ENCODE measurements around the gene RNF224.

The RNF224 gene

DNA sequence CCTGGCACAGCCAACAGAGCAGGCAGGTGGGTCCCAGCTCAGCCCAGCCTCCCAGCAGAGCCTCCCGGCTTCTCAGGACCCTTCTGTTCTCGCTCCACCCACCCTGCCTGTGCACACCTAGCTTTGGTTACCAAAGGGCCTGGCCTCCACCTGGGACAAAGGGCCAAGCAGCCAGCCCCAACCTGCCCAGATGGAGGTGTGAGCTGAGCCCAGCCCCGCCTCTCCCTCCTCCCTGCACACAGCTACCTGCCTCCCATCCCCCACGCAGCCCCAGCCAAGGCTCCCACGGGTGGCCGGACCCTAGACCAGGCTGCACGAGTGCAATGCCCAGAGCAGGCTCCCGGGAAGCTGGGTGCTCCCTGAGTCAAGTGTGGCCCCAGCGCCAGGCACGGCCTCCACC, 32.4 kb upstream of the RNF224 start:
- H3K4me1 ChIP-seq: peaks cover 6% of the 10 kb centered on the region
- no peak overlapping the region for H3K4me3 ChIP-seq (ENCODE audit: low read depth, low read length)
- H3K9me3 ChIP-seq: no peaks in the 10 kb centered on the region
- DNase-seq: no peak
- H3K27me3 ChIP-seq: no peaks in the 10 kb centered on the region
- TF ChIP-seq, protein P1, sequence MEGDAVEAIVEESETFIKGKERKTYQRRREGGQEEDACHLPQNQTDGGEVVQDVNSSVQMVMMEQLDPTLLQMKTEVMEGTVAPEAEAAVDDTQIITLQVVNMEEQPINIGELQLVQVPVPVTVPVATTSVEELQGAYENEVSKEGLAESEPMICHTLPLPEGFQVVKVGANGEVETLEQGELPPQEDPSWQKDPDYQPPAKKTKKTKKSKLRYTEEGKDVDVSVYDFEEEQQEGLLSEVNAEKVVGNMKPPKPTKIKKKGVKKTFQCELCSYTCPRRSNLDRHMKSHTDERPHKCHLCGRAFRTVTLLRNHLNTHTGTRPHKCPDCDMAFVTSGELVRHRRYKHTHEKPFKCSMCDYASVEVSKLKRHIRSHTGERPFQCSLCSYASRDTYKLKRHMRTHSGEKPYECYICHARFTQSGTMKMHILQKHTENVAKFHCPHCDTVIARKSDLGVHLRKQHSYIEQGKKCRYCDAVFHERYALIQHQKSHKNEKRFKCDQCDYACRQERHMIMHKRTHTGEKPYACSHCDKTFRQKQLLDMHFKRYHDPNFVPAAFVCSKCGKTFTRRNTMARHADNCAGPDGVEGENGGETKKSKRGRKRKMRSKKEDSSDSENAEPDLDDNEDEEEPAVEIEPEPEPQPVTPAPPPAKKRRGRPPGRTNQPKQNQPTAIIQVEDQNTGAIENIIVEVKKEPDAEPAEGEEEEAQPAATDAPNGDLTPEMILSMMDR (IDR thresholded peaks at IDR 0.05; ENCODE audit: low read depth, low read length): no peak
- peaks cover 4% of the 10 kb centered on the region; the same call in 1 of the 2 replicates for H3K36me3 ChIP-seq

DNA sequence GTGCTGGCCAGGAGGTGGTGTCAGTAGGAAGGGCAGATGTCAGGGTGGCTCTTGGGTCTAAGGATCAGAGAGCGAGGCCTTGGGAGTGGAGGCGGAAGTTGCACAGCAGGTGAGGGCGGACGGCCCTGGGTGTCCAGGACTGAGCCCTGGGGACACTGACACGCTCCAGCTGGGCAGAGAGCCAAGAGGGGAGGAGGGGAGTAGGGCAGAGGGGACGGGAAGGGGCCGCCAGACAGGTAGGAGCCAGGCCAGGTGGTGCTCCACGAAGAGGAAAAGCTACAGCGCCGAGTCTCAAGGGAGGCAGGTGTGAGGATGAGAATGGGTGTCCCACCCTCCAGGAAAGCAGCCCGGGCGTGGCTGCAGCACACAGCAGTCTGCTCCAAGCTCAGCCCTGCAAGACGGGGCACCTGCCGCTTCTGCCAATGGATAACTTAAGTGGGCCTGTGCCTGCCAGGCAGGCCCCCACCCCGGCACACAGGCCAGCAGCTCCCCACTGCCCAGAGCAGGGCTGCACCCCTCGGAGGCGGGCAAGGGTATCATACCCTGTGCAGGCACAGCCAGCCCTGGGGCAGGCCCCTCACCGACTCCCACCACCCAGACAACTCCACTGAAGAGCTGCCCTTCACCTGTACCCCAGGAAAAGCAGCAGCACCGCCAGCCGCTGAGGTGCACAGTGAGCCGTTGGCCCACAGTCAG, 31.6 kb upstream of the RNF224 start:
- DNase-seq: no peak
- no peak overlapping the region for H3K4me3 ChIP-seq (ENCODE audit: low read depth, low read length)
- TF ChIP-seq, protein P1 (IDR thresholded peaks at IDR 0.05; ENCODE audit: low read depth, low read length): no peak
- H3K9me3 ChIP-seq: no peaks in the 10 kb centered on the region
- peaks cover 6% of the 10 kb centered on the region for H3K4me1 ChIP-seq
- no peaks in the 10 kb centered on the region for H3K27me3 ChIP-seq
- peaks cover 4% of the 10 kb centered on the region; the same call in 1 of the 2 replicates for H3K36me3 ChIP-seq

DNA sequence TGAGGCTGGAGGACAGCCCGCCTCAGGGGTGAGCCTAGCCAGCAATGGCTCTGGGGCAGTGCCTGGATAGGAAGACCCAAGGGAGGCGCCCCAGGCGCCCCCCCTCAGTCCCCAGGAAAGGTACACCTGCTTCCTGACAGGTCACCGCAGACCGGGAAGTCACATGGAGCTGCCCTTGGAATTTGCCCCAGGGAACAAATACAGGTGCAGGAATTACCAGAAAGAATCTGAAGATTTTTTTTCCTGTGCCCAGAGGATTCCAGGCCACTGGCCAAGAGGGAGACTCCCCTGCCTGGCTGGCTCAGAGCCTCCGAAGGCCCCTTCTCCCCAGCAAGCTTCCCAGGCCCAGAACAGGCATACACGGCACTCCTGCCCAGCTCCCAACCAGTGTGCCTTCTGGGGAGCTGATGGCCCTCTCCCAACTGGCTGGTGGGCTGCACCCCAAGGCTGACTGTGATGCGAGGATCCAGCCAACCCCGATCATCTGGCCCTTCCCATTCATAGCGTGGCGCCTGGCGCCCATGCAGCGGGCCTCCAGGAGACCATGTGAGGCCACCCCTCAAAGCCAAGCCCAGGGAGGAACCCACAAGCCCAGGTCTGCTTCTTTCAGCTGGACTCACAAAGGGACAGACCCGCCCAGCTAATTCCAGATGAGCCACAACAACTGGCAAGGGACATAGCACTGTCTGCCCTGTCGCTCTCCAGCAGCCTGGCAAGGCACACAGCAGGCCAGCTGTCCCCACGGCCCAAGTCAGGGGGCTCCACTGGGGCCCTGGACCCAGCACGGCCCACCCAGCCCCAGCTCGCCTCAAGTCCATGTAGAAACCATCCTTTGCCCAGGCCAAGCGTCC, 29.0 kb upstream of the RNF224 start:
- Histone ChIP-seq H3K4me1 (peaks cover 12% of the 10 kb centered on the region), H3K9me3 (no peaks in the 10 kb centered on the region), H3K36me3 (no peaks in the 10 kb centered on the region; the same call in 1 of the 2 replicates), H3K4me3 (ENCODE audit: low read depth, low read length) (no peak overlapping the region), H3K27me3 (no peaks in the 10 kb centered on the region)
- no peak for DNase-seq
- TF ChIP-seq, protein P1 (IDR thresholded peaks at IDR 0.05; ENCODE audit: low read depth, low read length): no peak

DNA sequence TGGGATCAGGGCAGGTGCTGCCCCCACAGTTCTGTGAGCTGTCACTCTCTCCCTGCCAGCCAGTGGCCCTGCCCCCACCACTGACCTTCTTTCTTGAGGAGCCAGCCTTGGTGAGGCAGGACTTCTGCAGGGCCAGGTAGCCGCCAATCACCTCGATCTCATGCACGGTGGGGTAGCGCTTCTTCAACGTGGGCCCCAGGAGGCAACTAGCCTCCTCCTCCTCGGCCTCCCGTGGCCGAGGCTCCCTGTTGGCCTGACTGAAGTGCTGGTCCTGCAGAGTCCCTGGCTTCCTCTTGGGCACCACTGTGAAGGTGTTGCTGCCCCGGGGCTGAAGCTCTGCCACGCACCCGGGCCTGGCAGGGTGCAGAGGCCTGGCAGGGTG, 28.4 kb upstream of the RNF224 start:
- H3K36me3 ChIP-seq: no peaks in the 10 kb centered on the region; the same call in 1 of the 2 replicates
- no peak overlapping the region for H3K4me3 ChIP-seq (ENCODE audit: low read depth, low read length)
- no peak for DNase-seq
- H3K4me1 ChIP-seq: peaks cover 12% of the 10 kb centered on the region
- H3K27me3 ChIP-seq: no peaks in the 10 kb centered on the region
- H3K9me3 ChIP-seq: no peaks in the 10 kb centered on the region
- TF ChIP-seq, protein P1 (IDR thresholded peaks at IDR 0.05; ENCODE audit: low read depth, low read length): no peak

DNA sequence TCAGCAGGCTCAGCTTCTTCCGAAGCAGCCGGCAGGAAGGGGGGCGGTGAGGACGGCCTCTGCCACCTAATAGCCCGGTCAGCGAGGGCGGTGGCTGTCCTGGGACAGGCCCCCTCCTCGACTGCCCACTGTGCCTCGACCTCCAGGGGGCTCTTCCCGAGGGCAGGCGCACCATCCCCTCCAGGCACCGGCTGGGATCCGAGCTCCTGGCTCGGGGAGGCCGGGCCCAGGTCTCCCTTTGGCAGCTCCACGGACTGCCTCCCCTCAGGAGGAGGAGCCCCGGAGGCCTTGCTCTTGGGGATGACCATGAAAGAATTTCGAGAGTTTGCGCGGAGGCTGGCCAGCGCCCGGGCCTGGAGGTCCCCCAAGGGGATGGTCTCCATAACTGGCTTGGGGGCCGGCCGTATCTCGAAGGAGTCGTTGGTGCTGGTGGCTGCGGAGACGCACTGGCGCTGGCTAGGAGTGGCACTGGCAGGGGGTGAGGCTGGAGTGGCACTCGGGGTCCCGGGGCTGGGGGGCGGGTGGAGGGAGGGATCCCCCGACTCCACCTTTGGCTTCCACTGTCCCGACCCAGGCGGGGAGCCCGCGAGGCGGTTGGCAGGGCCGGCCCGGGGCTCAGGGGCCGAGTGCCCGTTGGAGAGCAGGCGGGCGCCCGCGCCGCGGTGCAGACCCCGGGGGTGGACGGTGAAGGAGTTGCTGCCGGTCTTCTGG, 27.7 kb upstream of the RNF224 start:
- peaks cover 12% of the 10 kb centered on the region for H3K4me1 ChIP-seq

More for the DNA sequence above, 27.7 kb upstream of the RNF224 start:
- H3K36me3 ChIP-seq: no peaks in the 10 kb centered on the region; the same call in 1 of the 2 replicates
- H3K4me3 ChIP-seq (ENCODE audit: low read depth, low read length): peak overlapping the region; percentile 48
- TF ChIP-seq, protein P1 (IDR thresholded peaks at IDR 0.05; ENCODE audit: low read depth, low read length): no peak
- H3K9me3 ChIP-seq: no peaks in the 10 kb centered on the region
- H3K27me3 ChIP-seq: no peaks in the 10 kb centered on the region
- no peak for DNase-seq

All from BE2C (cell line).